ENCODE measurements around the gene RBMS3. TPM values are rescaled to one million over a fixed set of nuclear protein-coding genes. Genes with fewer than 3 reads are reported as not detected.

RBMS3 gene
- polyA plus RNA-seq, 1 donor, result 28.5 TPM

- no peak for DNase-seq (ENCODE audit: low read depth)
Observed at GRCh38 chr3:29721789-29722188, 440.9 kb downstream of the RBMS3 start.

DNA sequence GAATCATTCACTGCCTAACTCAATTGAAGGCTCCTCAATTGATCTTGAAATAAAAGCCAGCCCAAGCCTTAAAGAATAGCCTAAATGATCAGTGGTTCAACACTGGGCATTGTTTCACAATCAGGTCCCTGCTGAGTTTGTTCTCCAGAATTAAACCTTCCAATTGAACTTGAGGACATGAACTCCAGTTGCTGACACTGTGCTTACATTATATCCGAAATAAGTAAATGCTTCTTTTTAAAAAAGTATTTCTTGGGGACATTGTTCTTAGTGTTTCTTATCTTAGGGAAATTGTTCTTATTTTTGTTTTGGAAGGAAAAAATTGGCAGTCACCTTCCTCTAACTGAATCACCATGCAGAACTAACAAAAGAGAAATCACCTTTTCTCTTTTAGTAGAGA lies 450.2 kb downstream of the RBMS3 start:
- DNase-seq (ENCODE audit: low read depth), result no peak

GRCh38 chr3:29741231-29741630 lies 460.4 kb downstream of the RBMS3 start:
- DNase-seq (ENCODE audit: low read depth), result no peak

GRCh38 chr3:29745232-29745870 lies 464.5 kb downstream of the RBMS3 start:
- no peak for DNase-seq (ENCODE audit: low read depth)

GRCh38 chr3:29746163-29746760 lies 465.4 kb downstream of the RBMS3 start:
- DNase-seq (ENCODE audit: low read depth), result no peak

GRCh38 chr3:29747991-29748390 lies 467.1 kb downstream of the RBMS3 start:
- no peak for DNase-seq (ENCODE audit: low read depth)

DNA sequence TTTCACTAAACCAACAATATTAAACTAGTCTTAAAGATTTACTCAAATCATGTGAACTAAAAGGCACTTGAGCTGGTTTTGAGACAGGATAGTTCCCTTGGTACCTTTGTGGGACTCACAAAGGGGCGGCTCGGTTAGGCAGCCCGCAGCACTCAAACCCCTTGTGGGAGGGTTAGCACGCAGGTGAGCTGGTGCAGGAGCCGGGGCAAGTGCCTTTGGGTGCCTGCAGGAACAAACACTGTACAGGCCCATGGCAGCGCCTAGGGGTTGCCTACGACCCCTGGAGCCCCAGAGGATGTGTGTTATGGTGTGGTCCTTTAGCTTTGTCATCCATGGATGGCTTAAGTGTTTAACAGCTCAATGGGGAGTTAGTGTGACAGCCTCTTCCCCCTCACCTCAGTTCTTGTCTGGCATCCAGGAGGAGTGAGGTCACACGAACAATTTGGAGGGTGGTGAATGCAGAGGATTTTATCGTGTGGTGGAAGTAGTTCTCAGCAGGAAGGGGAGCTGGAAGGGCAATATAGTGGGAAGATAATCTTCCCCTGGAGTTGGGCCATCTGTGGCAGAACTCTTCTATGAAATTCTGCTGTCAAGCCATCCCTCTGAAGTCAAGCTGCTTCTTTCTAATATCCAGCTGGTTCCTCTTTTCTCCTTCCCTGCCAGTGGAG lies 470.9 kb downstream of the RBMS3 start:
- DNase-seq (ENCODE audit: low read depth), result no peak

DNA sequence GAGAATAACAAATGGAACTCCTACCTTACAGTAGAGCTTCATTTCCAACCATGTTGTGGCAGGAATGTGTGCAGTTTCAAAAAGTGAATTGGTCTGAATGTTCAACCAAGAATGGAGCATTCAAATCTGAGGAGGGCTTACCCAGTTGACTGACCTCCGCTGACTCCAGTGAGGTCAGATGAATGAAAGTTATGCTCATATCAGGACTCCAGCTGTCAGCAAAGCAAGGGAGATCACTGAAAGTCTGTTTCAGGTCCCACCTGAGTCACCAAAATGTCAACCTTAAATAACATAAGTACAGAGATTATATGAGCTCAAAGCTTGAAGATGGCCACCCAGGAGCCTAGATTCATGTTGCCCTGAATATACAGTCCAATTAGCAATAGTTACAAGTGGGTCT lies 473.5 kb downstream of the RBMS3 start:
- DNase-seq (ENCODE audit: low read depth), result no peak

DNA sequence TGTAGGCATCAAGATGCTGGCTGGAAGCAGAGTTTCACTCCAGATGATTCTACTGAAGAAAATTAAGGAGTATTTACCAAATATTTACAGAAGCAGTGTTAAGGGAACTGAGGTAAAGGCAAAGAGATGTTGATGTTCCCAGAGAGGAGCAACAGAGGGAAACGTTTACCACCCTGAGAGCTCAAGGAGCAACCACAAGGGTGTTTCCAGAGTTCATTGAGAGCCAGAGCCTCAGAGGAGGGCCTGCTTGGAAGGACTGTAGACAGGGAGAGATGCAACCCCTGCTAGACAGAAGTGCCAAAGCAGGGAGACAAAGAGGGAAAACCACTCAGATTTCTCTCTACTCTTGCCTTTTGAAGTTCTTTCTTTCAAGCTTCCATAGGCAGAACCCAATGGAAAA lies 474.5 kb downstream of the RBMS3 start:
- DNase-seq (ENCODE audit: low read depth), result no peak

- DNase-seq (ENCODE audit: low read depth), result no peak
Observed at GRCh38 chr3:29757054-29757777, 476.3 kb downstream of the RBMS3 start.

GRCh38 chr3:29758108-29758433 lies 477.2 kb downstream of the RBMS3 start:
- DNase-seq (ENCODE audit: low read depth), result no peak

GRCh38 chr3:29758434-29759322 lies 477.8 kb downstream of the RBMS3 start:
- peak; percentile 70 for DNase-seq (ENCODE audit: low read depth)

GRCh38 chr3:29759411-29760225 lies 478.7 kb downstream of the RBMS3 start:
- DNase-seq (ENCODE audit: low read depth), result no peak

GRCh38 chr3:29760226-29760685 lies 479.4 kb downstream of the RBMS3 start:
- DNase-seq (ENCODE audit: low read depth), result no peak

GRCh38 chr3:29761517-29761916 lies 480.6 kb downstream of the RBMS3 start:
- no peak for DNase-seq (ENCODE audit: low read depth)

GRCh38 chr3:29763115-29763514 lies 482.2 kb downstream of the RBMS3 start:
- no peak for DNase-seq (ENCODE audit: low read depth)

DNA sequence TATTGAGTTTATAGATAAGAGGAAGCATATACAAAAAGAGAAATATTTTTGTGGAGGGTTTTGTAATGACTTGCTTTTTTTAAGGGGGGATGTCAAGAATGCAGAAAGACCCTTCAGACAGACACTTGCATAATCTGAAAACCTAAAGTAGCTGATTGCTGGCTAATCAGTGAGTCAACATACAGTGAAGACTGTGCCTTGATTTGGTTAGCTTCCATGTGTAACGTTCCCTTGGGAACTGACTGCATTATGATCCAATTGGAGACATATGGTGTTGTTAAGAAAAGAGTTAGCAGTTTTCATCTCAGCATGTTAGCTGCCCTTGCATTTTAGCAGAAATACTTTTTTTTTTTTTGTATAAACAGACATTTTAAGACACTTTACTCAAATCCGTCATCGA lies 483.2 kb downstream of the RBMS3 start:
- no peak for DNase-seq (ENCODE audit: low read depth)

- DNase-seq (ENCODE audit: low read depth), result peak; percentile 90
Observed at GRCh38 chr3:29764603-29765254, 483.9 kb downstream of the RBMS3 start.

DNA sequence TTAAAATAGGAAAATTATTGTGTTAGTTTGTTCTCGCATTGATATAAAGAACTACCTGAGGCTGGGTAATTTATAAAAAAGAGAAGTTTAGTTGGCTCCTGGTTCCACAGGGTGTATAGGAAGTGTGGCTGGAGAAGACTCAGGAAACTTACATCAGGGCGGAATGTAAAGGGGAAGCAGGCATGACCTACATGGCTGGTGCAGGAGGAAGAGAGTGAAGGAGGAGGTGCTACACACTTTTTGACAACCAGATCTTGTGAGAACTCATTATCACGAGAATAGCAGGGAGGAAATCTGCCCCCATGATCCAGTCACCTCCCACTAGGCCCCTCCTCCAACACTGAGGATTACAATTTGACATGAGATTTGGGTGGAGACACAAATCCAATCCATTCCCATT lies 490.7 kb downstream of the RBMS3 start:
- no peak for DNase-seq (ENCODE audit: low read depth)

GRCh38 chr3:29772436-29772835 lies 491.6 kb downstream of the RBMS3 start:
- no peak for DNase-seq (ENCODE audit: low read depth)
